BLaER1 (cell line): ENCODE results near the gene MKNK1.

Source experiments
- H3K27ac ChIP-seq: shearing (Covaris generic); formaldehyde crosslinking; 2 replicates; pipeline ENCODE4 v1.8.1; 2022
- H3K27me3 ChIP-seq: shearing (Covaris generic); formaldehyde crosslinking; 2 replicates; pipeline ENCODE4 v1.8.1; 2022
- H3K36me3 ChIP-seq: shearing (Covaris generic); formaldehyde crosslinking; 2 replicates; pipeline ENCODE4 v1.8.1; 2022
- H3K4me1 ChIP-seq: shearing (Covaris generic); formaldehyde crosslinking; 2 replicates; pipeline ENCODE4 v1.8.1; 2022
- H3K4me2 ChIP-seq: shearing (Covaris generic); formaldehyde crosslinking; 2 replicates; pipeline ENCODE4 v1.8.1; 2022
- H3K4me3 ChIP-seq: shearing (Covaris generic); formaldehyde crosslinking; 2 replicates; pipeline ENCODE4 v1.8.1; 2022
- H3K9ac ChIP-seq: shearing (Covaris generic); formaldehyde crosslinking; 2 replicates; pipeline ENCODE4 v1.8.1; 2022
- H3K9me3 ChIP-seq: shearing (Covaris generic); formaldehyde crosslinking; 2 replicates; pipeline ENCODE4 v1.8.1; 2022
- H4K20me1 ChIP-seq: shearing (Covaris generic); formaldehyde crosslinking; 2 replicates; pipeline ENCODE4 v1.8.1; 2022
- Cebpa-rat ChIP-seq: shearing (Covaris generic); IDR thresholded peaks from 2 replicates; pipeline ENCODE4 v1.8.1; 2022

MKNK1 gene

DNA sequence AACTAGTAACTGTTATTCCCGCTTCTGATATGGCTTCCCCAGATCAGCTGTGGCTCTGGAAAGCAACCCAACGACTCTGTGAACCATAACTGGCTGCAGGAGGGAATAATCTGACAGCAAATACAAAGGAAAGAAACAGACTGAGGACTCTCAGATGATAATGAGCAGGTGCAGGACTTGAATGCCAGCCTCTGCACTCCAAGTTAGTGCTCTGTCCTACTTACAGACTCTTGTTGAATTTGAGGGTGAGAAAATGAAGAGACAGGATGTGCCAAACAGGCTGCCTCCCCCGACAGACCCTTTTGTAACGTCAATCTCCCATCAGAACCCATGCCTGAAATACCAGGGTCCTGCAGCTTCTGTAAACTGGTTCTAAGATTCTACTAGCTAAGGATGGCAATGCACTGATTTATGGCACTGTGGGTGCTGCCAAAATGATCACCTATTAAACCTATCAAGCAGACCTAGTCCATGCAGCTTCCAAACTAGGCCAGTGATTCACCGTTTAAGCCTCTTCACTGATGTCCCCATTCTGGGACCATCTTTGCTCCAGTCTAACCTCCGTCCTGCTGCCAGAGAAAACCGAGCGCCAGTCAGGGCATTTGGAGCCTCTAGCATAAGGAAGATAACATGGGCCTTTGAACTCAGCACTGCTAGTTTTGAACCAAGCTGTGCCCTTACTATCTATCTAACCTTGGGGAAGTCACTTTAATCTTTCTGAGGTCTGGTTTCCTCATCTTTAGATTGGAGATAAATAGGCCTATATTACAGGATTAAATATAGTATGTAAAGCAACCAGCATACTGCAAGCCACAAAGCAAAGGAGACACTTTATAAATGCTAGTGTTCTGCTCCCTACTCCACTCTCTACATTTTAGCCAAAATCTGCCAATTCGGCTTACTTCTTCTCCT lies 4.8 kb downstream of the MKNK1 start:
- Histone ChIP-seq H3K4me3 (no peak overlapping the region), H3K36me3 (no peaks in the 10 kb centered on the region), H4K20me1 (peaks cover 20% of the 10 kb centered on the region; the same call in 1 of the 2 replicates), H3K9ac (no peak overlapping the region), H3K27me3 (no peaks in the 10 kb centered on the region), H3K4me2 (no peak overlapping the region), H3K27ac (no peak overlapping the region), H3K4me1 (peaks cover 55% of the 10 kb centered on the region), H3K9me3 (no peaks in the 10 kb centered on the region)
- TF ChIP-seq Cebpa-rat: no peak

- H4K20me1 ChIP-seq: 0 out of 2 replicates have a peak, but pooled peaks cover 20% of the 10 kb centered on the region
Observed at GRCh38 chr1:46596846-46597245, 7.2 kb downstream of the MKNK1 start.

GRCh38 chr1:46596036-46596435 lies 8.0 kb downstream of the MKNK1 start:
- no peaks in the 10 kb centered on the region for H3K27me3 ChIP-seq
- H3K27ac ChIP-seq: no peak overlapping the region
- H3K4me1 ChIP-seq: peaks cover 37% of the 10 kb centered on the region

More at GRCh38 chr1:46596846-46597245, 7.2 kb downstream of the MKNK1 start:
- H3K4me1 ChIP-seq: peaks cover 43% of the 10 kb centered on the region
- H3K4me2 ChIP-seq: no peak overlapping the region
- H3K4me3 ChIP-seq: no peak overlapping the region
- H3K27ac ChIP-seq: no peak overlapping the region
- TF ChIP-seq Cebpa-rat: no peak
- no peaks in the 10 kb centered on the region for H3K27me3 ChIP-seq
- peaks cover 24% of the 10 kb centered on the region for H3K36me3 ChIP-seq
- H3K9ac ChIP-seq: no peak overlapping the region
- no peaks in the 10 kb centered on the region for H3K9me3 ChIP-seq

DNA sequence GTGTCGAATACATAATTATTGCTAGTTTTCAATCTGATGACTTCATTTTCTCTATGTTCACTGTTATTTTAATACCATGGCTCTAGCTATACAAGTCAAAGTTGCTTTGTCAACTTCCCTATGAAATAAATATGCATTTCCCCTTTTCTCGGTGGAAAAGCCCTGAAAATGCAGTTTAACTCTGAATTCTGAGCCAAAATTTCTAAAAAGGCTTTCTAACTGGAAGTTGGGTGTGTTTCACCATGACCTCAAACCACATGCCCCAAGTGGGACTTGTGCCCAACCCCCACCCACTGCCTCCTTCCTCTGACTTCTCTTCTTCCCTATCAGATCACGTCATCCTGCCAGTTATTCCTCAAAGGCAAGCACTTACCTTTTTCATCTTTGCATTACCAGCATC lies 8.9 kb downstream of the MKNK1 start:
- Histone ChIP-seq H3K9ac (no peak overlapping the region), H3K4me2 (peak overlapping the region; percentile 75), H3K9me3 (no peaks in the 10 kb centered on the region), H3K4me3 (no peak overlapping the region), H3K27me3 (no peaks in the 10 kb centered on the region), H4K20me1 (0 out of 2 replicates have a peak, but pooled peaks cover 20% of the 10 kb centered on the region), H3K36me3 (peaks cover 41% of the 10 kb centered on the region), H3K27ac (no peak overlapping the region), H3K4me1 (peaks cover 31% of the 10 kb centered on the region)
- TF ChIP-seq Cebpa-rat: no peak

More at GRCh38 chr1:46596036-46596435, 8.0 kb downstream of the MKNK1 start:
- Histone ChIP-seq H3K4me2 (no peak overlapping the region), H3K4me3 (no peak overlapping the region), H3K36me3 (peaks cover 32% of the 10 kb centered on the region), H3K9me3 (no peaks in the 10 kb centered on the region), H3K9ac (no peak overlapping the region), H4K20me1 (0 out of 2 replicates have a peak, but pooled peaks cover 20% of the 10 kb centered on the region)
- no peak for TF ChIP-seq Cebpa-rat

GRCh38 chr1:46594063-46594462 lies 10.0 kb downstream of the MKNK1 start:
- Histone ChIP-seq H4K20me1 (0 out of 2 replicates have a peak, but pooled peaks cover 20% of the 10 kb centered on the region), H3K27ac (no peak overlapping the region), H3K9me3 (peaks cover 2% of the 10 kb centered on the region; the same call in 1 of the 2 replicates), H3K4me1 (peaks cover 21% of the 10 kb centered on the region), H3K27me3 (no peaks in the 10 kb centered on the region), H3K36me3 (peaks cover 51% of the 10 kb centered on the region), H3K4me3 (no peak overlapping the region), H3K4me2 (no peak overlapping the region), H3K9ac (no peak overlapping the region)
- no peak for TF ChIP-seq Cebpa-rat

DNA sequence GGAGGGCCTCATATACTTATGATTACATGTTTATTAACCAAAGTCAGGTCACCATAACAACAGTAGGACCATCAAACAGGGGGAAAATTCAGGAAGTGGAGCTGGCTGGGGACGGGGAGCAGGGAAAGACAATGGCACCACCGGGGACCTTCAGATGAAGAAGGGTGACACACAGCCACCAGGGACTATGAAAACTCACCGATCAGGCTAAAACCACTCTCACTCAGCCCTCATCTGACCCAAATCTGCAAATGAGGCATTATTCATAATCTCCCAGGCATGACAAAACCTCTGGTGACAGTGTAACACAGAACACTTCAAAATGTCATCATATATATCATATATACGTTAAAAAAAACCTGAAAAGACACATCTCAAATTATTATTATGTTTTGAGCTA lies 11.2 kb downstream of the MKNK1 start:
- Histone ChIP-seq H3K27ac (no peak overlapping the region), H3K4me1 (peaks cover 19% of the 10 kb centered on the region), H3K9ac (no peak overlapping the region), H3K4me2 (no peak overlapping the region), H3K4me3 (no peak overlapping the region), H3K9me3 (peaks cover 3% of the 10 kb centered on the region; the same call in 1 of the 2 replicates), H3K36me3 (peaks cover 56% of the 10 kb centered on the region), H4K20me1 (0 out of 2 replicates have a peak, but pooled peaks cover 14% of the 10 kb centered on the region), H3K27me3 (no peaks in the 10 kb centered on the region)
- no peak for TF ChIP-seq Cebpa-rat

- no peak overlapping the region for H3K27ac ChIP-seq
- 0 out of 2 replicates have a peak, but pooled peaks cover under 1% of the 10 kb centered on the region for H4K20me1 ChIP-seq
- peaks cover 3% of the 10 kb centered on the region; the same call in 1 of the 2 replicates for H3K9me3 ChIP-seq
- H3K9ac ChIP-seq: no peak overlapping the region
- H3K4me3 ChIP-seq: no peak overlapping the region
- no peaks in the 10 kb centered on the region for H3K27me3 ChIP-seq
- H3K4me2 ChIP-seq: no peak overlapping the region
- peaks cover 4% of the 10 kb centered on the region for H3K4me1 ChIP-seq
- TF ChIP-seq Cebpa-rat: no peak
- H3K36me3 ChIP-seq: peaks cover 87% of the 10 kb centered on the region
Observed at GRCh38 chr1:46589529-46589928, 14.5 kb downstream of the MKNK1 start.

GRCh38 chr1:46587069-46587468 lies 17.0 kb downstream of the MKNK1 start:
- Histone ChIP-seq H3K27me3 (no peaks in the 10 kb centered on the region), H3K9me3 (peaks cover 3% of the 10 kb centered on the region; the same call in 1 of the 2 replicates), H3K36me3 (peaks cover 90% of the 10 kb centered on the region), H4K20me1 (no peaks in the 10 kb centered on the region), H3K4me1 (no peaks in the 10 kb centered on the region), H3K4me3 (no peak overlapping the region), H3K9ac (no peak overlapping the region), H3K4me2 (no peak overlapping the region), H3K27ac (no peak overlapping the region)
- no peak for TF ChIP-seq Cebpa-rat

DNA sequence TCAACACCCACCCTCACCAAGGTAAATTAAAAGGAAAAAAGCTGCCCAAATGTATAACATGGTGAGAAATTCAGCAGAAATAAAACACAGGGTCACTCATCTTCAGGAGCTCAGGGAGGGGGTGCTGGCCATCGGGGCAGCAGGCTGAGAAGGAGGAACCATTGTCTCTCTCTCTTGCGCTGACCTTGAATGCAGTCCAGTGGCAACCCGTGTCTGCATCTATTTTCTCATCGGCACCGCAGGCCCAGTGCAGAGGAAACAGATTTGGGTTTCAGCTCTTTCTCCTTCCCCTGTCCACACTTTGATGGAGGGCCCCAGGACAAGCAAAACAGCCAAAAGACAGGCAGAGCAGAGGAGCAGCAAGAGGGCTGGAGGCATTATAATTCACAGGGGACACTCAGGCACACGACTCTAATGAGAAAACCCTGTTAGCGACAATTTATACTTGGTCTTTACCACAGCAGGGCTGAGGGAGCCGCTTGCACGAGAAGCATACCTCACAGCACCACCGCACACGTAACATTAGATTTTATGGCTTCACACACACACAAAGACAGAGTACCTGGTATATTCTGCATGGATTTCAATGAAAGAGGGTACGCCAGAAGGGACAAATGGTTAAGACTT lies 18.6 kb downstream of the MKNK1 start:
- H3K4me3 ChIP-seq: no peak overlapping the region

GRCh38 chr1:46583494-46583893 lies 20.6 kb downstream of the MKNK1 start:
- Histone ChIP-seq H3K27ac (no peak overlapping the region), H3K36me3 (peaks cover 92% of the 10 kb centered on the region), H4K20me1 (no peaks in the 10 kb centered on the region), H3K9ac (no peak overlapping the region), H3K27me3 (no peaks in the 10 kb centered on the region), H3K4me1 (no peaks in the 10 kb centered on the region), H3K4me2 (no peak overlapping the region), H3K4me3 (no peak overlapping the region), H3K9me3 (no peaks in the 10 kb centered on the region)
- no peak for TF ChIP-seq Cebpa-rat

More for the DNA sequence above, 18.6 kb downstream of the MKNK1 start:
- Histone ChIP-seq H3K4me2 (no peak overlapping the region), H3K4me1 (no peaks in the 10 kb centered on the region), H3K36me3 (peaks cover 90% of the 10 kb centered on the region), H3K9ac (no peak overlapping the region), H3K27ac (no peak overlapping the region), H3K27me3 (no peaks in the 10 kb centered on the region), H3K9me3 (peaks cover 3% of the 10 kb centered on the region; the same call in 1 of the 2 replicates), H4K20me1 (no peaks in the 10 kb centered on the region)
- TF ChIP-seq Cebpa-rat: no peak
